Urinary bladder (tissue), 4 donors: ENCODE measurements around the gene SYNJ1. TPM values are rescaled to one million over a fixed set of nuclear protein-coding genes. Genes with fewer than 3 reads are reported as not detected.
"Not testable (repeated sequence)": the region's sequence is repeated elsewhere in the genome, so short reads cannot be mapped to it uniquely, and the experiment has no call there.

Experiments used
- DNase-seq: peaks from one replicate; pipeline ENCODE4 v3.0.0-alpha.2; 2015; ENCODE audit errors: extremely low spot score
- H3K27ac ChIP-seq: one replicate; pipeline ENCODE4 v1.5.1; 2013; ENCODE audit warnings: low read depth, mild to moderate bottlenecking, moderate library complexity
- H3K36me3 ChIP-seq: one replicate; pipeline ENCODE4 v1.6.1; 2013; ENCODE audit warnings: mild to moderate bottlenecking, moderate library complexity; ENCODE audit not compliant: insufficient read depth
- H3K4me1 ChIP-seq: one replicate; pipeline ENCODE4 v1.6.1; 2013; ENCODE audit warnings: mild to moderate bottlenecking, moderate library complexity; ENCODE audit not compliant: insufficient read depth
- H3K4me3 ChIP-seq: one replicate; pipeline ENCODE4 v1.5.1; 2013; ENCODE audit warnings: low read depth, low read length
- WGBS: extraction: QIAGEN DNeasy Blood & Tissue Kit; methylation state at CpG from one replicate; pipeline ENCODE4 v1.1.7; 2013; 5-methylcytosine and 5-hydroxymethylcytosine counted together
- polyA plus RNA-seq: library from polyadenylated mRNA; stranded (reverse); fragments of 200-250 nt; gene quantifications from one replicate; pipeline ENCODE4 v1.2.3, GENCODE V29; 2013
- total RNA-seq: library from RNA; depleted of rRNA; stranded (reverse); fragments of >200 nt; gene quantifications from one replicate; pipeline ENCODE4 v1.2.3, GENCODE V29; 2014
- donor health status: healthy with polysubstance abuse.
- donor health status: healthy.

Gene SYNJ1, protein sequence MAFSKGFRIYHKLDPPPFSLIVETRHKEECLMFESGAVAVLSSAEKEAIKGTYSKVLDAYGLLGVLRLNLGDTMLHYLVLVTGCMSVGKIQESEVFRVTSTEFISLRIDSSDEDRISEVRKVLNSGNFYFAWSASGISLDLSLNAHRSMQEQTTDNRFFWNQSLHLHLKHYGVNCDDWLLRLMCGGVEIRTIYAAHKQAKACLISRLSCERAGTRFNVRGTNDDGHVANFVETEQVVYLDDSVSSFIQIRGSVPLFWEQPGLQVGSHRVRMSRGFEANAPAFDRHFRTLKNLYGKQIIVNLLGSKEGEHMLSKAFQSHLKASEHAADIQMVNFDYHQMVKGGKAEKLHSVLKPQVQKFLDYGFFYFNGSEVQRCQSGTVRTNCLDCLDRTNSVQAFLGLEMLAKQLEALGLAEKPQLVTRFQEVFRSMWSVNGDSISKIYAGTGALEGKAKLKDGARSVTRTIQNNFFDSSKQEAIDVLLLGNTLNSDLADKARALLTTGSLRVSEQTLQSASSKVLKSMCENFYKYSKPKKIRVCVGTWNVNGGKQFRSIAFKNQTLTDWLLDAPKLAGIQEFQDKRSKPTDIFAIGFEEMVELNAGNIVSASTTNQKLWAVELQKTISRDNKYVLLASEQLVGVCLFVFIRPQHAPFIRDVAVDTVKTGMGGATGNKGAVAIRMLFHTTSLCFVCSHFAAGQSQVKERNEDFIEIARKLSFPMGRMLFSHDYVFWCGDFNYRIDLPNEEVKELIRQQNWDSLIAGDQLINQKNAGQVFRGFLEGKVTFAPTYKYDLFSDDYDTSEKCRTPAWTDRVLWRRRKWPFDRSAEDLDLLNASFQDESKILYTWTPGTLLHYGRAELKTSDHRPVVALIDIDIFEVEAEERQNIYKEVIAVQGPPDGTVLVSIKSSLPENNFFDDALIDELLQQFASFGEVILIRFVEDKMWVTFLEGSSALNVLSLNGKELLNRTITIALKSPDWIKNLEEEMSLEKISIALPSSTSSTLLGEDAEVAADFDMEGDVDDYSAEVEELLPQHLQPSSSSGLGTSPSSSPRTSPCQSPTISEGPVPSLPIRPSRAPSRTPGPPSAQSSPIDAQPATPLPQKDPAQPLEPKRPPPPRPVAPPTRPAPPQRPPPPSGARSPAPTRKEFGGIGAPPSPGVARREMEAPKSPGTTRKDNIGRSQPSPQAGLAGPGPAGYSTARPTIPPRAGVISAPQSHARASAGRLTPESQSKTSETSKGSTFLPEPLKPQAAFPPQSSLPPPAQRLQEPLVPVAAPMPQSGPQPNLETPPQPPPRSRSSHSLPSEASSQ (N-terminal part only)
- total RNA-seq (11.1 TPM), polyA plus RNA-seq (7.3 TPM)

DNA sequence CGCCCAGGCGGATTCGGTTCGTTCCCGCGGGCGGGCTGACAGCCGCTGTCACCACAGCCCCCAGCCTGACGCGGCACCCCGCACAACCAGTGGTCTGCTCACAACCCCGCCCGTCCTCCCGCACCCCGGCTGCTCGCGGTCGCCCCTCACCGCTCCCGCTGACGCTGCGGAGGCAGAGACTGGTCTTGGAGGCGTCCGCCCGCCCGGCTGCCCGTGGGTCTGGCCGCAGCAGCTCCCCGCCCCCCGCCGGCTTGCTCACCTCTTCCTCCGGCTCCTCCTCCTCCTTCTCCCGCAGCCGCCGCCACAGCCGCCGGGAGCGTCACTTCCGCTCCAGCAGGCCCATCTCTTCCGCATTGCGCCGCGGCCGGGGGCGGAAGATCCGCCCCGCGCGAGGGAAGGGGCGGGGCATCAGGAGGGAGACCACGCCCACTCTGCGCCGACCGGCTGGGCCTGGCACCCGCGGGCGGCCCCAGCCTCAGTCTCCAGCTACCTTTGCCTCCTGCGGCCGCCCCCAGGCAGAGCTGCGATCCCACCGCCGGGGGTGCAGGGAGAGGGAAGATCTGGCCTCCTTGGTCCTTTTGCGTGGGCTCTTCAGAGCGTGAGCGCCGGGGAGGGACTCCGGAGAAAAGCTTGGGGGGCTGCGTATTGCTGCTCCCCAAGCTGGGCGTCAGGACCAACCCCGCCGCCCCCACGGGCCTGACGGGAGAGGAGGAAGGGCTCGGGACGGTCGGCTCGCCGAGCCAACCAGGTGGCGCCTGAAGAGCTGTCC lies at the start of gene SYNJ1:
SYNJ1 (minus strand) TSS at position 327 of the 769 bp plus-strand sequence. CDS start 1,118 bp downstream, outside the sequence.
- peak within 1 kb of the TSS; percentile 87 for H3K27ac ChIP-seq
- under 1% methylated on average over 79 of the region's 79 CpGs for WGBS

DNA sequence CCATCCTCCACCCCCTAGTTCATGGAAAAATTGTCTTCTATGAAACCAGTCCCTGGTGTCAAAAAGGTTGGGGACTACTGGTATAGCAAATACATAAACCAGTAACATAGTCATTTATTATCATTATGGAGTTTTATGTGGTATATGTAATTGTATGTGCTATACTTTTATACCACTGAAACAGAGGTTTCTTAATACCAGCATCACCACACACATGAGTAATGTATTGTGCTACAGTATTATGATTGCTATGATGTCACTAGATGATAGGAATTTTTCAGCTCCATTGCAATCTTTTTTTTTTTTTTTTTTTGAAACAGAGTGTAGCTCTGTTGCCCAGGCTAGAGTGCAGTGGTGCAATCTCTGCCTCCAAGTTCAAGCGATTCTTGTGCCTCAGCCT lies 49.5 kb upstream of the SYNJ1 start:
- WGBS: 93% methylated on average over 1 of the region's 1 CpG
- Histone ChIP-seq H3K27ac (no peak overlapping the region), H3K4me1 (no peaks in the 10 kb centered on the region), H3K4me3 (no peak overlapping the region), H3K36me3 (no peaks in the 10 kb centered on the region)
- DNase-seq: no peak

More for the DNA sequence above, at the start of gene SYNJ1:
- Histone ChIP-seq H3K4me3 (peak within 1 kb of the TSS; percentile 81), H3K4me1 (peaks cover 2% of the 10 kb centered on the region), H3K36me3 (no peaks in the 10 kb centered on the region)
- peak; percentile 82 for DNase-seq

DNA sequence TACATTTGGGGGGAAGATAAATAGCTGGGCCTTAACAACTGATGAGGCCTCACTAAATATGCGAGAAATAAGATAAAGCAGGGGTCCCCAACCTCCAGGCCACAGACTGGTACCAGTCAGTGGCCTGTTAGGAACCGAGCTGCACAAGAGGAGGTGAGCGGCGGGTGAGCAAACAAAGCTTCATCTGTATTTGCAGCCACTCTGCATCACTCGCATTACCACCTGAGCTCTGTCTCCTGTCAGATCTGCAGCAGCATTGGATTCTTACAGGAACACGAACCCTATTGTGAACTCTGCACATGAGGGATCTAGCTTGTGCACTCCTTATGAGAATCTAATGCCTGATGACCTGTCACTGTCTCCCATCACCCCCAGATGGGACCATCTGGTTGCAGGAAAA lies 48.9 kb upstream of the SYNJ1 start:
- Histone ChIP-seq H3K4me1 (no peaks in the 10 kb centered on the region), H3K4me3 (no peak overlapping the region), H3K36me3 (no peaks in the 10 kb centered on the region), H3K27ac (no peak overlapping the region)
- DNase-seq: no peak
- 87% methylated on average over 6 of the region's 6 CpGs for WGBS

DNA sequence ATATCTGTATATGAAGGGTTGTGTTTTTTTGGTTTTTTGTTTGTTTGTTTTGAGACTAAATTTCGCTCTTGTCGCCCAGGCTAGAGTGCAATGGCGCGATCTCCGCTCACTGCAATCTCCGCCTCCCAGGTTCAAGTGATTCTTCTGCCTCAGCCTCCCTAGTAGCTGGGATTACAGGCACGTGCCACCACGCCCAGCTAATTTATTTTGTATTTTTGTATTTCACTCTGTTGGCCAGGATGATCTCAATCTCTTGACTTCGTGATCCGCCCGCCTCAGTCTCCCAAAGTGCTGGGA lies 45.2 kb upstream of the SYNJ1 start:
- not testable (repeated sequence) for H3K4me1 ChIP-seq, H3K36me3 ChIP-seq, H3K4me3 ChIP-seq, H3K27ac ChIP-seq, DNase-seq
- WGBS: 97% methylated on average over 11 of the region's 11 CpGs

DNA sequence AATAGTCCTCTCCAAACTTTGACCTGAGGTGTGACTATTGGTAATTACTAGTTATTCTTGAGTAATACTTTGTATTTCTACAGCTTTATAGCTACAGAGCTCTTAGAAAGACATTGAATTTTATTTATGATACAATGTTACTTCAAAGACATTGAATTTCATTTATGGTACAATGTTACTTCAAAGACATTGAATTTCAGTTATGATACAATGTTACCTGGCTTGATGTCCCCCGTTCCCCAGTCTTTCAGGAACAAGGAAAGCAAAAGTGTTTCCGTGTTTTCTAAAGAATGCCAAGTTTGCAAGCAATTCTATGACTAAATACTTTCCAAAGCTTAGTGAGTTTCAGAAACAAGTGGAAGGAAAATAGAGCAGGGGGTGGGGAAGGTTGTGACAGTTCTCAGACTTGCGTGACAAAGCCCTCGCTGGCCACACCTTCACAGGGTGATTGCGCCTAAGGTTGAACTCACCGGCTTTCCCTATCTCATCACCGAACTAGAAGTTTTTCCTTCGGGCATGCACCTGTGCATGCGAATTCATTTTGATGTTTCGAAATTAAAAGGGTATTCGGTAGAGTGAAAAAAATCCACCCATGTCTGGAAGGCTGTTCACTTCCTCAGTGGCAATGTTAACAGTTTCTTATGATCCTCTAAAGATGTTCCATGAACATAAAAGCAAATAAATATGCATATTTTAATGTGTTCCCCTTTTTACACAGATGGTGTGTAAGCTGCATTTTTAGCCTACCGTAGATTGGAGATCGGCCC lies 44.7 kb upstream of the SYNJ1 start:
- 39% methylated on average over 13 of the region's 13 CpGs for WGBS
- no peak for DNase-seq

DNA sequence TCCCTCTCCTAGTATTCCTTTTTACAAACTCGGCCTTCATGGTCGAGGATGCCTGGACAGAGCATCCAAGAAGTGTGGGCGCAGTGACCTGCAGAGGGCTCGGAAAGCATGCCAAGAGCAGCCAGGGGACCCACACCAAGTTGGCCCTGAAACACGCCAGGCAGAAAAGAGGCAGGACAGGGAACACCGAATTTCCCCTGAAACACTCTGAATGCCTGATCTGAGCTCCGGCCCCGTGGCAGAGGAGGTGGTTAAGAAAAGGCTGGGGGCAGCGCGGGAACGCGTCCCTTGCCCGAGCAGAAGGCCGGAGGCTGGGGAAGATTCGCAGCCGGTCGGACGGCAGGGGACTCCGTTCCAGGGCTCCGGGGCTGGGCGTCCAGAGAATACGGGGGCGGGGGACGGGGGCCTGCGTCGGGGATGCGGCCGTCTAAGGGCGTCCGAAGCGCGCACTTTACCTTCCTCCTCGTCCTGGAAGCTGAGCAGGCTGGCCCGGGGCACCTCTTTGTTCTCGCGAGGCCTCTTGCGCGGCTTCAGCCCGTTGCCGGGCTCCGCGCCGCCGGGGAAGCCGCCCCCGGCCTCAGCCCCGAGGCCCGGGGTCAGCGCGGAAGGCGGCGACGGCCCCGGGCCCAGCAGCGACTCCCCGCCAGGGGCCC lies 43.2 kb upstream of the SYNJ1 start:
- Histone ChIP-seq H3K4me1 (no peaks in the 10 kb centered on the region), H3K27ac (peak overlapping the region; percentile 93), H3K4me3 (peak overlapping the region; percentile 89), H3K36me3 (peaks cover 4% of the 10 kb centered on the region)
- DNase-seq: peak; percentile 11
- under 1% methylated on average over 56 of the region's 56 CpGs for WGBS

More for the DNA sequence above, 44.7 kb upstream of the SYNJ1 start:
- Histone ChIP-seq H3K36me3 (peaks cover 1% of the 10 kb centered on the region), H3K4me3 (peak overlapping the region; percentile 35), H3K4me1 (no peaks in the 10 kb centered on the region), H3K27ac (peak overlapping the region; percentile 75)

DNA sequence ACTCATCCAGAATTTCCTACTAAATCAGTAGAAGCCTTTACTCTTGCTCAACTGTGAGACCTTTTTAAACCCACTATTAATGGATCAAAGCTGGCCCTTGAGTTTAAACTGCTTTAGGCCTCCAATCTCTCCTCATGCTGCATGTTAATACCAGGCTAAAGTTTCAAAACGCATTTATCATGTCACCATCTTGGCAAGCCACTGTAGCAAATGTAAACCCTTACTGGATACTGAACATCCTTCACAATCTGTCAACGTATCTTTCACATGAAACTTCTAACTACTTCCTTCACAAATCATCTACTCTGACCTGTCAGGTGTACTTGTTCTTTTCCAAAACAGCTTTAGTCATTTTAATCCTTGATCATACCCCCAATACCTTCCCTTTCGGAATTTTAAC lies 40.7 kb upstream of the SYNJ1 start:
- no peak overlapping the region for H3K27ac ChIP-seq
- peaks cover 4% of the 10 kb centered on the region for H3K36me3 ChIP-seq
- 55% methylated on average over 3 of the region's 3 CpGs for WGBS
- H3K4me3 ChIP-seq: no peak overlapping the region
- H3K4me1 ChIP-seq: no peaks in the 10 kb centered on the region
- DNase-seq: no peak

DNA sequence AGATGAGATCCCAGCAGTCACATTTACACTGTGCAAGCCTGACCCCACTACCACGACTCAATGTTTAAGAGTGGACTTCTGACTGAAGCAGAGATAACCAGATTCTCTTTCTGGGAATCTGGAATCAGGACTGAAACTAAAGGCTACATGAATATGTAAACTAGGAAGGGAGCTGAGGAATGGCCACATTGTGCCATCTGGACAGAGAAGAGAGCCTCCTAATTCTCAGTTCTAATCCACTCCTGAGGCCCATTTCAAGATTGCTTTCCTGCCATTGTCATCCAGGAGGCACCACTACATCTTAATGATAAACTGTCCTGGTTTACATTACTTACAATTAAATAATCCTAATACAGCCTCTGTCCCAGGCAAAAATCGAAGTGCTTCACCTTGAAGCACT lies 37.2 kb upstream of the SYNJ1 start:
- no peak overlapping the region for H3K4me3 ChIP-seq
- H3K36me3 ChIP-seq: peaks cover 5% of the 10 kb centered on the region
- H3K4me1 ChIP-seq: no peaks in the 10 kb centered on the region
- no peak overlapping the region for H3K27ac ChIP-seq
- 72% methylated on average over 2 of the region's 2 CpGs for WGBS
- DNase-seq: no peak

DNA sequence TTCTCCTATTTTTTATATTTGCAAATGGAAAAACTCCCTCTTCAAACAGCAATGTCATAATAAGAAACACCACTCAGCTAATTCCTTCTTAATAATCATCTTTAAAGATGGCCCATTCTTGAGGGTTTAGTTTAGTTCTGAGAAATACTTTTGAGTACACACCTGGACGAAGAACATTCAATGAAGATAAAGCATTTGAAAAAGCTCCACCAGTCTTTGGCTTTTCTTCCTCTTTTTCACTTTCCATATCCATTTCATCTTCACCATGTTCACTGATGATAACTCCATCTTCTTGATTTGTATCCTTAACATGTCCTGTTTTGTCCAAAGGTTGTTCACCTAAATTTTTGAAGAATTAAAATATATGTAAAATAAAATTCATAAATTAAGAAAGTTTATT lies 36.4 kb upstream of the SYNJ1 start:
- 92% methylated on average over 1 of the region's 1 CpG for WGBS
- peaks cover 5% of the 10 kb centered on the region for H3K36me3 ChIP-seq
- H3K27ac ChIP-seq: no peak overlapping the region

DNA sequence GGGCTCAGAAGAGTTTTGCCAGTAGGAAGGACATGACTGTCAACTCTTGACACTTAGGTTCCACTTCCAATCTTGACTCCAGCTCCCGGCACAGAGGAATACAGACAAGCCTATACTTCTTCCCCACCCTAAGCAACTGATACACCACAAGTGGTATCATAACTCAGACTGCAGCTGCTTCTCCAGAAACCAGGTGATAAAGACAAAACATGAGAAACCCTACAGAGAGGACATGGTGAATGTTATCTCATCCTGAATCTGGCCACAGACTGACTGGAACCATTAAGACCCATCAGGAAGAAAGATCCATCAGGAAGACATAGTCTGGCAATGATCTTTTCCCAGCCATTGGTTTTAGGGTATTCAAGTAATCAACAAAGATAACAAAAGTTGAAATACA lies 30.0 kb upstream of the SYNJ1 start:
- Histone ChIP-seq H3K4me3 (no peak overlapping the region), H3K4me1 (no peaks in the 10 kb centered on the region), H3K36me3 (peaks cover 2% of the 10 kb centered on the region), H3K27ac (no peak overlapping the region)
- 90% methylated on average over 1 of the region's 1 CpG for WGBS
- no peak for DNase-seq

More for the DNA sequence above, 36.4 kb upstream of the SYNJ1 start:
- H3K4me1 ChIP-seq: no peaks in the 10 kb centered on the region
- no peak overlapping the region for H3K4me3 ChIP-seq
- no peak for DNase-seq

DNA sequence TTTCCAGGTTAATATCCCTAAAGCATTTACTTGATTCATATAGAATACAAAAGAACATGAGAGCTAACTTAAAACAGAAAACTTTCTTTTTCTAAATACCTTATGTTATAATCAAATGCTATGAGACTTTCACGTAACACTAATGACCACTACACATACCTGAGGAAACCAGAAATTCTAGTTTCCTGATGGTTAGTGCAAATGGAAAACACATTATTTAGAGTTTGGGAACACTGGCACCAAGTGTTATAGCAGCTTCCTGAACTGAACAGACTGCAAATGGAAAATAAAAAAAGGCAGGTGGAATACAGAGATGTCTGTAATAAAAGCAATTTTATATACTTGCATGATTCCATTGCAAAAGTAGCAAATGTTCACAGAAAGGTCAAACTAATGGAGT lies 28.3 kb upstream of the SYNJ1 start:
- DNase-seq: no peak
- Histone ChIP-seq H3K4me1 (no peaks in the 10 kb centered on the region), H3K27ac (no peak overlapping the region), H3K36me3 (peaks cover 2% of the 10 kb centered on the region), H3K4me3 (no peak overlapping the region)
- WGBS: 92% methylated on average over 1 of the region's 1 CpG
